Breast epithelium (tissue), 3 donors: ENCODE measurements around the gene WBP2NL.

Experiments
- POLR2A ChIP-seq: fragments of 450-650 bp; IDR thresholded peaks from one replicate; pipeline ENCODE4 v1.6.1; 2016; ENCODE audit warnings: antibody characterized with exemption, mild to moderate bottlenecking, moderate library complexity
- TF ChIP-seq, protein P1 (sequence below), 3 donors: fragments of 450-650 bp; IDR thresholded peaks; one replicate each; pipeline ENCODE4 v1.5.1; 2016 to 2017; ENCODE audit warnings: antibody characterized with exemption in 3 of 3, mild to moderate bottlenecking in 3 of 3, moderate library complexity in 3 of 3

DNA sequence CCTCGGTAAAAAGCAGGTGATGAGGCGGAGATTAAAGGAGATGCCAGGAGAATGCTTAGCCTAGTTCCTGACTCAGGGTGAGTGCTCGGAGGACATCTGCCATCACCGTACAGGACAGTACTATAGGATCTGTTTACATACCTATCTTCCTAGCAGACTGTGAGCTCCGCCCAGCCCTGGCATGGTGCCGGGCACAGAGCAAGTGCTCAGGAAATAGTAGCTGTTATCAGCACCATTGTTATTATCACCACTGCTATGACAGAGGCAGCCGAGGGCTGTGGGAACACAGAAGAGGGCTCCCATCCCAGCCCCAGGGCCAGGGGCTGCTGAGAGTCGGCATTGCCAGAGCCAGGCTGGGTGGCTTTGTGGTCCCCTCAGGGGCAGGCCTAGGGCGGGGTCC, 30.0 kb upstream of the WBP2NL start:
- TF ChIP-seq, protein P1, sequence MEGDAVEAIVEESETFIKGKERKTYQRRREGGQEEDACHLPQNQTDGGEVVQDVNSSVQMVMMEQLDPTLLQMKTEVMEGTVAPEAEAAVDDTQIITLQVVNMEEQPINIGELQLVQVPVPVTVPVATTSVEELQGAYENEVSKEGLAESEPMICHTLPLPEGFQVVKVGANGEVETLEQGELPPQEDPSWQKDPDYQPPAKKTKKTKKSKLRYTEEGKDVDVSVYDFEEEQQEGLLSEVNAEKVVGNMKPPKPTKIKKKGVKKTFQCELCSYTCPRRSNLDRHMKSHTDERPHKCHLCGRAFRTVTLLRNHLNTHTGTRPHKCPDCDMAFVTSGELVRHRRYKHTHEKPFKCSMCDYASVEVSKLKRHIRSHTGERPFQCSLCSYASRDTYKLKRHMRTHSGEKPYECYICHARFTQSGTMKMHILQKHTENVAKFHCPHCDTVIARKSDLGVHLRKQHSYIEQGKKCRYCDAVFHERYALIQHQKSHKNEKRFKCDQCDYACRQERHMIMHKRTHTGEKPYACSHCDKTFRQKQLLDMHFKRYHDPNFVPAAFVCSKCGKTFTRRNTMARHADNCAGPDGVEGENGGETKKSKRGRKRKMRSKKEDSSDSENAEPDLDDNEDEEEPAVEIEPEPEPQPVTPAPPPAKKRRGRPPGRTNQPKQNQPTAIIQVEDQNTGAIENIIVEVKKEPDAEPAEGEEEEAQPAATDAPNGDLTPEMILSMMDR (IDR thresholded peaks at IDR 0.05), result no peak
- TF ChIP-seq POLR2A, result no peak
